NCI-H524 (cell line): ENCODE data around the gene NDUFS8.

Source experiments
- DNase-seq, 2 experiments: peaks; one replicate each; lab custom pipeline; 2025; lab: John Stamatoyannopoulos, UW

Gene NDUFS8

GRCh38 chr11:68002938-68003845, 27.3 kb upstream of the NDUFS8 start:
- DNase-seq: no peak

GRCh38 chr11:68003846-68004550, 26.5 kb upstream of the NDUFS8 start, which contains the start of gene UNC93B1:
UNC93B1 (minus strand) TSS chr11:68004097; CDS start chr11:68004043, 54 bp downstream.
- DNase-seq: peak; percentile 51 to 74

DNA sequence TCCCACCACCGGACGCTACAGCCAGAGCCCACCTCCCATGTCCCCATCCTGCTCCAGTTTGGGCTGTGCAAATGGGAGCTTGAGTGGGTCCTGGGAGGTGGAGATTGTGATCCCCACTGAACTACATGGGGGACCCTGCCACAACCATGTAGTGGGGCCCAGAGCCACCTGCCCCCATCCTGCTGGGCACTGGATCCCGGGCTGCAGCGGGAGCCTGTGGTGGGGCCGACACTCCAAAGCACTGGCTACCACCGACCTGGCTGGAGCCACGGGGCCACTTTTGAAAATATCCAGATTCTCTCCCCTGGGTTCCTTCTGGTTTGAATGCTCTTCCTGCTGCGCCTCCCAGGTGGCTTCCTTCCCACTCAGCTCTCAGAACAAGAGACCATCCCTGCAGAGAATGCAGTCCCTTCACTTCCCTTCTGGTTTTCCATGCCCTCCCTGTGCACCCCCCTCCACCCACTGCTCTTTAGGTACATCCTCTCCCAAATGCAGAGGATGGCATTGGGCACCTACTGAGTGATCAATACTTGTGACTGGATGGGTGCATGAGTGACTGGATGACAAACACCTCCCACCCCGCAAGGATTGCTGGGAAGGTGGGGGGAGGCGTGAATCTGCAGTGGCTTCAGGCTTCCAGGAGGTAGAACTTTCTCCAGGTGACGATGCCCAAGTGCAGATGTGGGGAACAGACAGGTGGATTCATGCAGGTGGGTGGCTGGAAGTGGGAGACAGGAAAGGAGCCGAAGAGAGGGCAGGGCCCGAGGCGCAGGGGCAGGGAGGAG, 25.7 kb upstream of the NDUFS8 start:
- no peak for DNase-seq

DNA sequence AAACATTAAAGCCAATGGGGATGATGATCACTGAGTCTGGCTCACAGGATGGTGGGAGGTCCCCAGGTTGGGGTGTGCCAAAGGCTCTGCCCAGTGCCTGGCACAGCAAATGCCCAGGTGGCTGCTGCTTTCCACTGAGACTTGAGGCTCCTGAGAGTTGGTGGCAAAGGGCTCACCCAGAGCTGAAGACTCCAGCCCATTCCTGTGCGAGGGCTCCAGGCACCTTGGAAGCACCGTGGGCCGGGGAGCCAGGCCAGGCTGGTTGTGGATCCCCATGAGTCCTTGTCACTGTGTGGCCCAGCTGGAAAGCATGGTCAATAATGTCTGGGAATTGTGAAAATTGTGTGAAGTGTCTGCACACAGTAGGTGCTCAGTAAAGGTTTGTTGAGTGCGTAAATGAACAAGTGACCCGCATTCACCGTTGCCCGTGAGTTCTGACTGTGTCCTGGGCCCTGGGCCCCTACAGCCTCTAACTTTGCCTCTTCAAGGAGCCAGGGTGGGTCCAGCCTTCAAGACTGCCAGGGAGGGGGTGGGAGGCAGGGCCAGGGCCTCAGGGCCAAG, 23.8 kb upstream of the NDUFS8 start:
- DNase-seq: no peak

GRCh38 chr11:68007498-68008380, 22.7 kb upstream of the NDUFS8 start:
- DNase-seq: no peak

DNA sequence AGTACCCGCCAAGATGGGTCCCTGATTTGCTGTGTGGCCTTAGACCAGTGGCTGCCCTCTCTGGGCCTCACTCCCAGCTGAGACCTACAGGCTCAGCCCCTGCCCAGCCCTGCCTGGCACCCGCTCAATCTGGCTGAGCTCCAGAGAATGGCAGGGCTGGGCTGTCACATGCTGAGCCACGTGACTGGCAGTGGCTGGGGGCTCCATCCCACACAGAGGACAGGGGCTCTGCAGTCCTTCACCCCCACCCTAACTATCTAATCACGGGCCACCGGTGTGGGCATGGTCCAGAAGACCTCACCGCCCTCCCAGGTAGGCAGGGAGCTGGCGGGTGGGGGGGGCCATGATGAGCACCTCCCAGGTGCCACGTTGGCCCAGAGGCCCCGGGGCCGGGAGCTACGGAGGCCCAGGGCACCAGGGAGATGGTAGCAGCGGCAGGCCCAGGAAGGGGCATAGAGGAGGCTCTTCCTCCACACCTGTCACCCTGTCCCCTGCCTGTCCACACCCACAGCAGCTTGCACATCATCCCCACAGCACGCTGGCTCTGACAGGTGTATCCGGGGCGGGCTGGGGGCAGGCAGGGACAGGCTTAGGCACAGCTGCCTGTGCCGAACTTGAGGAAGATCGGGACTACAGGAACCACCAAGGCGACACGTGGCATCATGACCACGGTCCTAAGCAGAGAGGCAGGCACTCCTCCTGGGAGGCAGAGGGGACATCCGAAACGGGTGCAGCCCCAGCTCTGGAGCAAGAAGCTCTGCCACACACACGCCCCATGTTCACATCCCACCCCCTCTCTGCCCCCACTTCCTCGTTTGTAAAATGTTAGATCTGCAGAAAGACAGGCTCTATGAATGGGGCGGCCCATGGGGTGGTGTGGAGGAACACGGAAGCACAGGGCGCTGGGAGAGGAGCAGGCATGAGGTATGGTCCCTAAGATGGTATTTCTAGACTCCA, 21.8 kb upstream of the NDUFS8 start:
- no peak for DNase-seq

DNA sequence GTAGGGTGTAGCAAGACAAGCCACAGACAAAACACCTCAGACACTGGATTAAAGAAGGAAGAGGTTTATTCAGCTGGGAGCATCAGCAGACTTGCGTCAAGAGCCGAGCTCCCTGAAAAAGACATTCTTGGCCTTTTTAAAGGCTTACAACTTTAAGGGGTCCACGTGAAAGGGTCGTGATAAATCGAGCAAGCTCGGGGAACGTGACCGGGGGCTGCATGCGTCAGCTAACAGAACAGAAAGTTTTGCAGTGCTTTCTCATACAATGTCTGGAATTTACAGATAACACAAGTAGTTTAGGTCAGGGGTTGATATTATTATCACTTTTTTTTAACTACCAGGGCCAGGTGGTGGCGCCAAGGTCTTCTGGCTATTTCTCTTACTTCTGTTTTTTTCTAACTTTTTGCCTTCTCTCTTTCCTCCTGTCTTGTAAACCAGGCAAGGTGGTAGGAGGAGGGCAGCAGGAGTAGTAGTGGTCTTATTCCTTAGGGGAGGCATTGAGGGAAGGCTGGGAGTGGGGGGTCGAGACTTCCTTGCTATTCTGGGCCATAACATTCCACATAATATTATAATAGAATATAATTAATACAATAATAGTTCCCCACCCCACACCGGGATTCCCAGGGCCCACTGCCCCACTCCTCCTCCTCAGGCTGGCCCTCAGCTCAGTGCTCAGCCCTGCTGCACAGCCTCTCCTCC, 20.9 kb upstream of the NDUFS8 start:
- DNase-seq: no peak

- no peak for DNase-seq
Observed at GRCh38 chr11:68010090-68011041, 20.1 kb upstream of the NDUFS8 start, which contains the start of gene ALDH3B1. ALDH3B1 (plus strand) TSS chr11:68010327; CDS start chr11:68015298, 4,971 bp downstream.

DNA sequence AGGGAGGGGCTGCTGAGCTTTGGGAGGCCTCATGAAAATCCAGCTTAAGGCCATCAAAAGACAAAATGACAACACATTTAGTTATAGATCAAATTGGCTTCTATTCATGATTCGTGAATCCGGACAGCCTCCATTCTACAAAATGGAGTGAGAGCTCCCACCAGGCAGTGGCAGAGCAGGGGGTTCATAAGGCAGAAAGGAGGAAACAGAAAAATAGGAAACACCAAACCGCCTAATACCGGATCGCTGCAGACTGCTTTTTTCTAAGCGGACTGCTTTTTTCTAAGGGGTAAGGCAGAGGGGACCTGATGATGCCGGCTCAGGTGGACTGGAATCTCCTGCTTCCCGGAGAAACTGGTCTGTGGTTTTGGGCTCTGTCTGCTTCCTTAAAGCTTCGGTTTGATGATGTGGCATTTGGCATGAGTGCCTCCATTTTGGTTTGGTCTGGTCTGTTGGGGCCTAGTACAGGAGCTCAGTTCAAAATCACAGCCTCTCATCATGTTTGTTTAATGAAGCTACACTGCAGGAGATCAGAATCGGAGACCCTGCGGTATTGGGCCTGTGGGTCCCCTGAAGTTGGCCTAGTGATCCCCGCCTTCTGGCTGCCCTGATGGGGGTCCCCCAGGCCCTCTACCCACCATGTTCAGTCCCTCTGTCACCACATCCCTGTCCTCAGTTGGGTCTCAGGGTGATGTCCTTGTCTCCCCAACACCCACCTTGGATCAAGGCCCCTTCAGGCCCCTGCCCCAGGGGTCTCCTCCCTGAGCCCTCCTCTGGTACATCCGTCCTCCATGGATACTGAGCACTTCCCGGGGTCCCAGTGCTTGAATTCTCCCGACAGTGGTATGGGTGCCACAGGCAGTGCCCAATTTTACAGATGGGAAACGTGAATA, 19.2 kb upstream of the NDUFS8 start:
- no peak for DNase-seq

DNA sequence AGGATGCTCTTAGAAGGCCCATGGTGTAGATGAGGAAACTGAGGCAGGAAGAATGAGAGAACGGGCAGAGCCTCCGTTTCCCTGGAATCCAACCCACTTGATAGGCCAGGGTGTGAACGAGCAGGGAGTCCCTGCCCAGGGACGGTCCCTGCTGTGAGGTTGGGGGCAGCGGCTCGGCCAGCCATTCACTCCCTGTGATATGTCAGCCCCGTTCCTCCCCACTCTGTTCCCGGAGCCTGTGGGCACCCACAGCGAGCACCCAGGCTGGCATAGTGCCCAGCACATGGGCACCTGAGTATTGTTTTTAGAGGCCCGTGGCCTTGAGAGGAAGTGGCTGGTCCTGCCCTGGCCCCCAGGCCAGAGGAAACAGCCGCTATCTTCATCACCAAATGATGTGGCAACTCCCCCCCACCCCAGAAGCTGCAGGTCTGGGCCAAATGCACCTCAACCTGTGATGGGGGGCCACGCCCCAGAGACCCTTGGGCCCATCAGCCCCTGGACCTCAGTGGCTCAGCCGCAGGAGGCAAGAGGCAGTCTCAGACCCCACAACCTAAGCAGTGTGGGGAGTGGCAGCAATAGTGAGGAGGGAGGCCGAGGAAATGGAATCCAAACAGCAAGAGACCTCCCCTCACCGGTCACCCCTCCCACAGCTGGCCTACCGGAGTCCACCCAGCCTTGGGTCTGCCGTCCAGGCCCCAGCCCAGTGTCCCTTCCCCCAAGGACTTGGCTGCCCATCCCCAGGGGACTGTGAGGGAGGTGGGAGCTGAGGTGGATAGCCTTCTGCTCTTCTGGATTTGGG, 18.2 kb upstream of the NDUFS8 start:
- DNase-seq: no peak

- DNase-seq: no peak
Observed at GRCh38 chr11:68012843-68013610, 17.5 kb upstream of the NDUFS8 start.

DNA sequence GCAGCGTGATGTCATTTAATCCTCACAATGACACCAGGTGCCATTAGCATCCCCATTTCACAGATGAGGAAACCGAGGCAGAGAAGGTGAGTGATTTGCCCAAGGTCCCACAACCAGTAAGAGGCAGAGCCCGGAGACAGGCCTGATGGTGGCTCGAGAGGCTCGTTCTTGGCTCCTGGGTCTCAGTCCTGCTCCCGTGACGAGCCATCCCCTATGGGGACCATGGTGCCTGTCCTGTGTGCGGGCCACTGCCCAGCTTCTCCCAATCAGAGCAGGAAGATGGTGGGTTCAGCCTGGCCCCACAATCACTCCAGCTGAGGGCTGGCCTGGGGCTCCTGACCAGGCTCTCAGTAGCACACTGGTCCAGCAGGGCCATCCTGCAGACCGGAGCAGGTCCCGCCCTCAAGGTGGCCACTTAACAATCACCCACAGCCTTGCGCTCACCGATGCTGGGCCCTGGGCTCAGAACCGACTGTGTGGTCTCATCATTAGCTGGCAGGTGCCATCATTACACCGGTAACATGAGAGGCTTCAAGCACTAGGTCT, 16.8 kb upstream of the NDUFS8 start:
- no peak for DNase-seq

- DNase-seq: no peak
Observed at GRCh38 chr11:68014157-68014946, 16.1 kb upstream of the NDUFS8 start.

GRCh38 chr11:68014947-68015447, 15.5 kb upstream of the NDUFS8 start:
- DNase-seq: no peak
